ENCODE measurements around the gene DPCD.

Gene DPCD

DNA sequence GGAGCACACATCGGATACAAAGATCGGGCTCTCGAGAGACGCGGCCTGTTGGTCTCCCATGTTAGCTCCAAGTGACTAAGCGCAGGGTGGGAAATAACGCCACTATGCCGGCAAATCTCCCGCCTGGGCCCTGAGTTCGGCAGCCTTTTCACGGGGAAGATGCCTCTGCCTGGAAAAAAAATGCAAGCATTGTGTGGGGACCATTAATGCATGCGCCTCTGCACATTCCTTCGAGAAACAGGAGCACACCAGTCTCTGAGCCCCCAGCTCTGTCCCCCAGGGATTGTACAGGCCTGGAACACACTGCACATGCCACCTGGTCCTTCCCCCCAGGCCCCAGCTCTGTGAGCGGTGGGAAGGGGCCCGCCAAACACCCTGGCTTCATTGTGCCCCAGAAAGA, 62.7 kb downstream of the DPCD start:
- H3K27ac ChIP-seq, result no peak overlapping the region
- TF ChIP-seq, protein P1, sequence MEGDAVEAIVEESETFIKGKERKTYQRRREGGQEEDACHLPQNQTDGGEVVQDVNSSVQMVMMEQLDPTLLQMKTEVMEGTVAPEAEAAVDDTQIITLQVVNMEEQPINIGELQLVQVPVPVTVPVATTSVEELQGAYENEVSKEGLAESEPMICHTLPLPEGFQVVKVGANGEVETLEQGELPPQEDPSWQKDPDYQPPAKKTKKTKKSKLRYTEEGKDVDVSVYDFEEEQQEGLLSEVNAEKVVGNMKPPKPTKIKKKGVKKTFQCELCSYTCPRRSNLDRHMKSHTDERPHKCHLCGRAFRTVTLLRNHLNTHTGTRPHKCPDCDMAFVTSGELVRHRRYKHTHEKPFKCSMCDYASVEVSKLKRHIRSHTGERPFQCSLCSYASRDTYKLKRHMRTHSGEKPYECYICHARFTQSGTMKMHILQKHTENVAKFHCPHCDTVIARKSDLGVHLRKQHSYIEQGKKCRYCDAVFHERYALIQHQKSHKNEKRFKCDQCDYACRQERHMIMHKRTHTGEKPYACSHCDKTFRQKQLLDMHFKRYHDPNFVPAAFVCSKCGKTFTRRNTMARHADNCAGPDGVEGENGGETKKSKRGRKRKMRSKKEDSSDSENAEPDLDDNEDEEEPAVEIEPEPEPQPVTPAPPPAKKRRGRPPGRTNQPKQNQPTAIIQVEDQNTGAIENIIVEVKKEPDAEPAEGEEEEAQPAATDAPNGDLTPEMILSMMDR (conservative IDR thresholded peaks at IDR 0.05; ENCODE audit: low read depth), result no peak
- DNase-seq (ENCODE audit: low spot score), result no peak
- POLR2A ChIA-PET (ENCODE audit: low non-redundant PET), result interaction anchor here (0.7 kb wide), 1 partner anchor 75 kb away, joined by 4 read pairs; no protein-coding TSS in a partner anchor
- CTCF ChIA-PET, result interaction anchor here (0.6 to 0.7 kb wide), 3 partner anchors 9 to 1588 kb away, joined by 3 to 4 read pairs (median 3); no protein-coding TSS in a partner anchor

DNA sequence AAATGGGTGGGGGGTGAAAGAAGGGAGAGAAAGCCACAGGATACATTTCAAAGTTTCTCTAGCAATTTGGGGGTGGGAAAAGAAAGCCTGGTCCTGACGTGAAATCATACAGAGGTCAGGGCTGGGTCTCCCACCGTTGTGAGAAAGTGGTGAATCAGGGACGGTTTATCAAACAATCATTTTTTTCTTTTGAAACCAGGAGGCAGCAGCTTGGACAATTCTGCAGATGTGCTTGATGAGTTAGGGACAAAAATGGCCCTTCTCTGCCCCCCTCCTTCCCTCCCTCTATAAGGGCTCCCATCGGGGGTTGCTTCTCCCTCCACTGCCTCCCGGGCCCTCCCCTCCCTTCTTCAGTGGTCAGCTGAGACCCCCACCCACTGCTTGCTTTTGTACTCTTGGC, 63.2 kb downstream of the DPCD start:
- ChIA-PET CTCF (interaction anchor here (0.6 to 0.7 kb wide), 3 partner anchors 9 to 608 kb away, joined by 3 to 4 read pairs (median 4); no protein-coding TSS in a partner anchor), POLR2A (ENCODE audit: low non-redundant PET) (interaction anchor here (0.7 kb wide), 1 partner anchor 75 kb away, joined by 4 read pairs; no protein-coding TSS in a partner anchor)
- TF ChIP-seq, protein P1 (conservative IDR thresholded peaks at IDR 0.05; ENCODE audit: low read depth), result no peak
- H3K27ac ChIP-seq, result no peak overlapping the region
- DNase-seq (ENCODE audit: low spot score), result no peak

DNA sequence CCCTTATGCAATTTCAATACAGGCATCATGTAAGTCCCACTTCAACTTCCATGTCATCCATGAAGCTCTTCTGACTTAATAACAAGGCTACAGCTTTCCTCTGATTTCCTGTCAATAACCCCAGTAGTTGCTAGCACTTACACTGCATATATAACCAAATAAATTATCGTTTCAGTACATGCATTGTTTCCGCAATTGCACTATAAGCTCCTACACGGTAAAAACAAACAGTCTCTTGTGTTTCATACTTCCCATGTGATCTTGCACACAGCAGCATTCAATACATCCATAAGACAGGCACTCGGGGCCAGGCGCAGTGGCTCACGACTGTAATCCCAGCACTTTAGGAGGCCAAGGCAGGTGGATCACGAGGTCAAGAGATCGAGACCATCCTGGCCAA, 65.4 kb downstream of the DPCD start:
- no peak overlapping the region for H3K27ac ChIP-seq
- no peak for DNase-seq (ENCODE audit: low spot score)
- TF ChIP-seq, protein P1 (conservative IDR thresholded peaks at IDR 0.05; ENCODE audit: low read depth), result no peak
- POLR2A ChIA-PET (ENCODE audit: low non-redundant PET), result interaction anchor here (1.2 kb wide), 1 partner anchor 9 kb away, joined by 3 read pairs; no protein-coding TSS in a partner anchor
- CTCF ChIA-PET, result interaction anchor here (1.0 kb wide), 1 partner anchor 72 kb away, joined by 4 read pairs; no protein-coding TSS in a partner anchor

DNA sequence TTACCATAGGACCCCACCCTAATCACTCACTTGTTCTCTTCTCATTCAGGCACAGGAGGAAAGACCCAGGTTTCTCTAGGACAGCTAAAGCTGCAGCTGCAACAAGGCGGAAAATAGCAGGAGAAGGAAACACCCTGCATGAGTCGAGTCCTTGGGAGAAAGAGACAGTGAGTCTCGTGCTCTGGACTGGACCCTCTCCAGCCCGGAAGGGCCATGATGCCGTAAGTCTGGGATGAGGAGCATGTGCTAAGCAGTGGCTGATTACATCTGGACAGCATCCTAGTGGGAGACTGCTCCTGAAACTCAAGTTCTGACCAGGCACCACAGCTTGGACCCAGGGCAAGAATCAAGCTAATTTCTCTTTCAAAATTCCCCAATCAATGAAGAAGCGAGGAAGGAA, 67.4 kb downstream of the DPCD start:
- ChIA-PET POLR2A (ENCODE audit: low non-redundant PET) (no interaction called here), CTCF (no interaction called here)
- H3K27ac ChIP-seq, result no peak overlapping the region
- no peak for DNase-seq (ENCODE audit: low spot score)
- TF ChIP-seq, protein P1 (conservative IDR thresholded peaks at IDR 0.05; ENCODE audit: low read depth), result no peak

DNA sequence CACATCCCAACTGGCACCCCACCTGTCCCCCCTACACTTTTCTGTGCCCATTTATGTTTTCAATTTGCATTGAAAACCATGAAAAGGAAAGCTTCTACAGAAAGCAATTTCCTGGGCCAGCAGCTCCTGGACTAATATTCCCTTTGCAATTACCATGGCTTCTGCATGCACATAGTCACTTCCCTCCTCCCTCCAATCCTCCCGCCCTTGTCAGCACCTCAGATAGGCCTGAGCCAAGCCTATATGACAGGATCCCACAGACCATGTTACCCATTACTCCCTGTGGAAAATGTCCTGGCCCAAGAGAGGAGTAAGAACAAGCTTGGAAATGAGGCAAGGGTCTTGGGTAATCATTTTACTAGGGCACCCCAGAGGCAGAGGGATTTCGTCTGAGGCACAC, 68.8 kb downstream of the DPCD start:
- ChIA-PET CTCF (interaction anchor here (0.6 kb wide), 1 partner anchor 1429 kb away, joined by 3 read pairs; no protein-coding TSS in a partner anchor), POLR2A (ENCODE audit: low non-redundant PET) (no interaction called here)
- TF ChIP-seq, protein P1 (conservative IDR thresholded peaks at IDR 0.05; ENCODE audit: low read depth), result no peak

DNA sequence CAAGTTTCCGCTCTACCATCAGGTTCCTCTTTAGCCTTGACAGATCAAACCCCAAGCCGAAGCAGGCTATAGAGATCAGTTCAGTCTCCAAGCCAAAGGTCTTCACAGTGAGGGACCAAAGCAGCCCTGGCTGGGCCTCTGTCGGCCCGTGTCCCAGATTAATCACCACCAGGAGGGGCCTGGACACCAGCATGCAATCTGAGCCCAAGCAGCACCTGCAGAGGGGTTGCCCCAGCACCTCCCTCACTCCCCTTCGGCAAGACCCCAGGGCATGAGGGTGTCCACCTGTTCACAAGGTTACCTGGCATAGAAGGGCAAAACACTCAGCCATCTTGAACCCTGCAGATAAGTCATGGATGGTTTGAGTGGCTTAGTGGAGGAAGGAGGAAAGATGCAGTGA, 70.9 kb downstream of the DPCD start:
- POLR2A ChIA-PET (ENCODE audit: low non-redundant PET), result no interaction called here
- H3K27ac ChIP-seq, result no peak overlapping the region
- TF ChIP-seq, protein P1 (conservative IDR thresholded peaks at IDR 0.05; ENCODE audit: low read depth), result no peak
- CTCF ChIA-PET, result no interaction called here
- DNase-seq (ENCODE audit: low spot score), result no peak

More for the DNA sequence above, 68.8 kb downstream of the DPCD start:
- DNase-seq (ENCODE audit: low spot score), result no peak
- H3K27ac ChIP-seq, result no peak overlapping the region

All from RWPE1 (cell line).